Panc1 (cell line): ENCODE results near the gene YWHAG.

Experiments used
- SIN3A ChIP-seq: IDR thresholded peaks from 2 replicates; pipeline ENCODE4 v1.6.1; 2012; ENCODE audit warnings: low read depth, mild to moderate bottlenecking, low read length, moderate library complexity, borderline replicate concordance; ENCODE audit not compliant: insufficient read depth
- TF ChIP-seq, protein P1 (sequence below): fragments of 450-650 bp; IDR thresholded peaks from 2 replicates; pipeline ENCODE4 v1.5.1; 2017; ENCODE audit warnings: mild to moderate bottlenecking

DNA sequence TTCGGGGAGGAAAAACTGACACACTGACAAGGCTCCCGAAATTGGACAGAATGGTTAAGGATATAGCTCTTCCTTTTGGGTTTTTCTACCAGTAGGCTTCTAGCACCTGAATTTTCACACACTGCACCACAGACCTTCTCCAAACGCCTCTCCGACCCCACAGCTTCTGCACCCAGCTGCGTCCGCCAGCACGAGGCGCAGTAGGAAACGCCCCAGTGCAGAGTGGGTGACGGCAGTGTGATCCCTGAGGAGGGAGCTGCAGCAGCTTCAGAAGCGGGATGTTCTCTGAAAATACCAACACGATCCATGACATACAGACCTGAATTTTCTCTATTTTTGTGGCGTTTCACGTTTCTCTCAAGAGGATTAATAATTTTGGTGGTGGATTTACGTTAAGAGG, 30.4 kb downstream of the YWHAG start:
- TF ChIP-seq, protein P1, sequence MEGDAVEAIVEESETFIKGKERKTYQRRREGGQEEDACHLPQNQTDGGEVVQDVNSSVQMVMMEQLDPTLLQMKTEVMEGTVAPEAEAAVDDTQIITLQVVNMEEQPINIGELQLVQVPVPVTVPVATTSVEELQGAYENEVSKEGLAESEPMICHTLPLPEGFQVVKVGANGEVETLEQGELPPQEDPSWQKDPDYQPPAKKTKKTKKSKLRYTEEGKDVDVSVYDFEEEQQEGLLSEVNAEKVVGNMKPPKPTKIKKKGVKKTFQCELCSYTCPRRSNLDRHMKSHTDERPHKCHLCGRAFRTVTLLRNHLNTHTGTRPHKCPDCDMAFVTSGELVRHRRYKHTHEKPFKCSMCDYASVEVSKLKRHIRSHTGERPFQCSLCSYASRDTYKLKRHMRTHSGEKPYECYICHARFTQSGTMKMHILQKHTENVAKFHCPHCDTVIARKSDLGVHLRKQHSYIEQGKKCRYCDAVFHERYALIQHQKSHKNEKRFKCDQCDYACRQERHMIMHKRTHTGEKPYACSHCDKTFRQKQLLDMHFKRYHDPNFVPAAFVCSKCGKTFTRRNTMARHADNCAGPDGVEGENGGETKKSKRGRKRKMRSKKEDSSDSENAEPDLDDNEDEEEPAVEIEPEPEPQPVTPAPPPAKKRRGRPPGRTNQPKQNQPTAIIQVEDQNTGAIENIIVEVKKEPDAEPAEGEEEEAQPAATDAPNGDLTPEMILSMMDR: no peak
- no peak for TF ChIP-seq SIN3A
